Measurements from ENCODE around the gene VMP1.
"Not testable (repeated sequence)": the region's sequence is repeated elsewhere in the genome, so short reads cannot be mapped to it uniquely, and the experiment has no call there.

The VMP1 gene

DNA sequence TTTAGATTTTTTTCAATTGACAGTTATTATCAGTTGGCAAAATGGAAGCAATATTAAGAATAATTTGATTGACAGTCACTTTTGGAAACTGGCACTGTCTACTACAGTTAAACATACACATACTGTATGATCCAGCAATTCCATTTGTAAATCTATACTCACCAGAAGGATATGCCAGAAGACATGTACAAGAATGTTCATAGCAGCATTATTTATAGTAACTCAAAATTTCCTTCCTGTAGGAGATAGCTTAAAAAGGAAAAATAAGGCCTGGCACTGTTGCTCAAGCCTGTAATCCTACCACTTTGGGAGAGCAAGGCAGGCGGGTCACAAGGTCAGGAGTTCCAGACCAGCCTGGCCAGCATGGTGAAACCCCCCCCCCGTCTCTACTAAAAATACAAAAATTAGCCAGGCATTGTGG lies 89.3 kb downstream of the VMP1 start:
- TF ChIP-seq, protein P1, sequence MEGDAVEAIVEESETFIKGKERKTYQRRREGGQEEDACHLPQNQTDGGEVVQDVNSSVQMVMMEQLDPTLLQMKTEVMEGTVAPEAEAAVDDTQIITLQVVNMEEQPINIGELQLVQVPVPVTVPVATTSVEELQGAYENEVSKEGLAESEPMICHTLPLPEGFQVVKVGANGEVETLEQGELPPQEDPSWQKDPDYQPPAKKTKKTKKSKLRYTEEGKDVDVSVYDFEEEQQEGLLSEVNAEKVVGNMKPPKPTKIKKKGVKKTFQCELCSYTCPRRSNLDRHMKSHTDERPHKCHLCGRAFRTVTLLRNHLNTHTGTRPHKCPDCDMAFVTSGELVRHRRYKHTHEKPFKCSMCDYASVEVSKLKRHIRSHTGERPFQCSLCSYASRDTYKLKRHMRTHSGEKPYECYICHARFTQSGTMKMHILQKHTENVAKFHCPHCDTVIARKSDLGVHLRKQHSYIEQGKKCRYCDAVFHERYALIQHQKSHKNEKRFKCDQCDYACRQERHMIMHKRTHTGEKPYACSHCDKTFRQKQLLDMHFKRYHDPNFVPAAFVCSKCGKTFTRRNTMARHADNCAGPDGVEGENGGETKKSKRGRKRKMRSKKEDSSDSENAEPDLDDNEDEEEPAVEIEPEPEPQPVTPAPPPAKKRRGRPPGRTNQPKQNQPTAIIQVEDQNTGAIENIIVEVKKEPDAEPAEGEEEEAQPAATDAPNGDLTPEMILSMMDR (IDR thresholded peaks at IDR 0.05; ENCODE audit: control insufficient read depth, insufficient read depth, low read depth, low read length, missing control alignments), result no peak
- H3K4me3 ChIP-seq (ENCODE audit: control insufficient read depth, low read depth, low read length), result no peak overlapping the region
- DNase-seq (ENCODE audit: low read depth), result no peak

GRCh38 chr17:59798111-59798510 lies 90.7 kb downstream of the VMP1 start:
- no peak for DNase-seq (ENCODE audit: low read depth)
- TF ChIP-seq, protein P1 (IDR thresholded peaks at IDR 0.05; ENCODE audit: control insufficient read depth, insufficient read depth, low read depth, low read length, missing control alignments), result no peak
- no peak overlapping the region for H3K4me3 ChIP-seq (ENCODE audit: control insufficient read depth, low read depth, low read length)

- no peak for DNase-seq (ENCODE audit: low read depth)
- TF ChIP-seq, protein P1 (IDR thresholded peaks at IDR 0.05; ENCODE audit: control insufficient read depth, insufficient read depth, low read depth, low read length, missing control alignments), result no peak
- no peak overlapping the region for H3K4me3 ChIP-seq (ENCODE audit: control insufficient read depth, low read depth, low read length)
Observed at GRCh38 chr17:59800530-59800942, 93.1 kb downstream of the VMP1 start.

DNA sequence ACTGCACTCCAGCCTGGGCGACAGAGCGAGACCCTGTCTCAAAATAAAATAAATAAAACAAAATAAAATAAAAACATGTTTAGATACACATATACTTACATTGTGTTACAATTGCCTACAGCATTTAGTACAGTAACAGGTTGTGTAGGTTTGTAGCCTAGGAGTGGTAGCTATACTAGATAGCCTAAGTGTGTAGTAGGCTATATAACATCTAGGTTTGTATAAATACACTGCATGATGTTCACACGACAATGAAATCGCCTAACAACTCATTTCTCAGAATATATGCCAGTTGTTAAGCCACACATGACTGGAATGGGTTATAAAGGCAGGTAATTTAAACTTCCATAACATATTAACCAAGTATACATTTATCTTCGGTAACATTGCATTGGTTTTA lies 94.7 kb downstream of the VMP1 start:
- no peak for DNase-seq (ENCODE audit: low read depth)
- H3K4me3 ChIP-seq (ENCODE audit: control insufficient read depth, low read depth, low read length), result no peak overlapping the region
- TF ChIP-seq, protein P1 (IDR thresholded peaks at IDR 0.05; ENCODE audit: control insufficient read depth, insufficient read depth, low read depth, low read length, missing control alignments), result no peak

- no peak overlapping the region for H3K4me3 ChIP-seq (ENCODE audit: control insufficient read depth, low read depth, low read length)
- TF ChIP-seq, protein P1 (IDR thresholded peaks at IDR 0.05; ENCODE audit: control insufficient read depth, insufficient read depth, low read depth, low read length, missing control alignments), result no peak
- DNase-seq (ENCODE audit: low read depth), result no peak
Observed at GRCh38 chr17:59804901-59805465, 97.5 kb downstream of the VMP1 start.

DNA sequence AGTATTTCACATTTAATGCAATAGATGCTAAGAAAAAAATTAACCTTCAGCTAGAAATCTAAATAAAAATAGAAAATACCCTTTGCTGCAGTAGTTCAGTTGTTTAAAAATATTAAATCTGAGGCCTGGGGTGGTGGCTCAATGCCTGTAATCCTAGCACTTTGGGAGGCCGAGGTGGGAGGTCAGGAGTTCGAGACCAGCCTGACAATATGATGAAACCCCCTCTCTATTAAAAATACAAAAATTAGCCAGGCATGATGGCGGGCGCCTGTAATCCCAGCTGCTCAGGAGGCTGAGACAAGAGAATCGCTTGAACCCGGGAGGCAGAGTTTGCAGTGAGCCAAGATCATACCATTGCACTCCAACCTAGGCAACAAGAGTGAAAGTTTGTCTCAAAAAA lies 98.9 kb downstream of the VMP1 start:
- not testable (repeated sequence) for DNase-seq (ENCODE audit: low read depth); H3K4me3 ChIP-seq (ENCODE audit: control insufficient read depth, low read depth, low read length)

DNA sequence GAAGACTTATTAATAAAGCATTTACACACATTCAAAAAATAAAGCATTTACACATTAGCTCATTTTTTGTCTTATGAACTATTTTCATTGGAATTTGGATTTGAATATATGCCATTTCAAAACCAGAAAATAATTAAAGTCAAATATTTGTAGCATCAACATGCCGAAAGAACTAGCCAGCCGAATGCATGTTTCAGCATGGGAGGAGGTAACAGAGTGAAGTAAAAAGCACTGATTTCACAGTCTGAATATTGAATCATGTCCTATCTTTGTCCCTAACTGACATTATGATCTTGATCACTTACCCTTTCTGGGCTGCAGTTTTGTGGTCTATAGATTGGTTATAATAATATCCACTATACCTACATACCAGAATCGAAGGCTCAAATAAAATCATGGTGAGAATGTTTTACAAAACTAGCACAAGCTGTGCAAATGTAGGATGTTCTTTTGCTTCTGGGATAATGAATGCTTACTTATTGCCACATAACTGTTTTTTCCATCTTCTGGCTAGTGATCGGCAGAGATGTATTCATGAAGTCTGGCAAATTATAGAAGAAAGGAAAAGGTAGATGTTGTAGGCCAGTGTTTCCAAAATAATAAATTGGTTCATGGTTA lies 100.5 kb downstream of the VMP1 start:
- no peak overlapping the region for H3K4me3 ChIP-seq (ENCODE audit: control insufficient read depth, low read depth, low read length)
- DNase-seq (ENCODE audit: low read depth), result no peak
- TF ChIP-seq, protein P1 (IDR thresholded peaks at IDR 0.05; ENCODE audit: control insufficient read depth, insufficient read depth, low read depth, low read length, missing control alignments), result no peak

Measured in AG09309 (cell line).